GM23248 (cell line): ENCODE results near the gene GOLGA6B.

Experiments
- EZH2 ChIP-seq: fragments of 200-600 bp; sonication (generic); IDR thresholded peaks from 2 replicates; pipeline ENCODE4 v1.6.1; 2018; ENCODE audit warnings: antibody characterized with exemption, mild to moderate bottlenecking; ENCODE audit not compliant: insufficient read depth, poor library complexity, severe bottlenecking
- EZH2phosphoT487 ChIP-seq: fragments of 200-600 bp; sonication (generic); IDR thresholded peaks from 2 replicates; pipeline ENCODE4 v1.6.1; 2018; ENCODE audit warnings: antibody characterized with exemption, moderate library complexity, mild to moderate bottlenecking, low read depth; ENCODE audit not compliant: insufficient read depth

GRCh38 chr15:72676838-72677237 lies 22.3 kb downstream of the GOLGA6B start:
- TF ChIP-seq EZH2: no peak
- TF ChIP-seq EZH2phosphoT487: no peak
